Breast epithelium (tissue), 3 donors: ENCODE results near the gene NFATC4.

Source experiments
- POLR2A ChIP-seq: fragments of 450-650 bp; IDR thresholded peaks from one replicate; pipeline ENCODE4 v1.6.1; 2016; ENCODE audit warnings: antibody characterized with exemption, mild to moderate bottlenecking, moderate library complexity
- POLR2AphosphoS5 ChIP-seq, 3 donors: sonication (generic); formaldehyde crosslinking; IDR thresholded peaks; one replicate each; pipeline ENCODE4 v1.6.1; 2017; ENCODE audit warnings: antibody characterized with exemption in 3 of 3

GRCh38 chr14:24335461-24336171, 32.4 kb upstream of the NFATC4 start:
- TF ChIP-seq POLR2AphosphoS5 (IDR thresholded peaks at IDR 0.05) (peak in 1 of 3 donors; percentile 39), POLR2A (no peak)
